ENCODE data around the gene EME1.
A peak's percentile ranks its signal among the peaks of the same experiment; 100 is the strongest.

EME1 gene

GRCh38 chr17:50367401-50367800, 5.6 kb upstream of the EME1 start:
- Histone ChIP-seq H3K9me2 (replicated peaks; ENCODE audit: control insufficient read depth, low read length) (no peaks in the 10 kb centered on the region), H3K27ac (ENCODE audit: low read depth, low read length) (no peak overlapping the region), H3K4me3 (ENCODE audit: low read length) (no peak overlapping the region), H3F3A (ENCODE audit: control insufficient read depth, insufficient read depth) (peaks cover 2% of the 10 kb centered on the region), H3K4me2 (ENCODE audit: low read length) (no peak overlapping the region), H3K79me2 (ENCODE audit: control insufficient read depth, low read length) (peaks cover 21% of the 10 kb centered on the region), H3K36me3 (ENCODE audit: control insufficient read depth, low read length) (peaks cover 65% of the 10 kb centered on the region), H3K4me1 (ENCODE audit: control insufficient read depth, low read length) (peaks cover 13% of the 10 kb centered on the region), H3K9me3 (ENCODE audit: control insufficient read depth, insufficient read depth, low read length) (no peaks in the 10 kb centered on the region), H4K20me1 (ENCODE audit: control insufficient read depth, insufficient read depth, low read depth, low read length) (no peaks in the 10 kb centered on the region), H3K27me3 (ENCODE audit: control insufficient read depth, low read length) (no peaks in the 10 kb centered on the region)
- TF ChIP-seq EZH2phosphoT487 (IDR thresholded peaks at IDR 0.05; ENCODE audit: borderline replicate concordance, low read length) (no peak), CTCF (IDR thresholded peaks at IDR 0.05; ENCODE audit: low read depth, low read length, poor library complexity, severe bottlenecking) (no peak)

- no peaks in the 10 kb centered on the region for H3F3A ChIP-seq (ENCODE audit: control insufficient read depth, insufficient read depth)
- no peak overlapping the region for H3K4me3 ChIP-seq (ENCODE audit: low read length)
- no peaks in the 10 kb centered on the region for H3K27me3 ChIP-seq (ENCODE audit: control insufficient read depth, low read length)
- peaks cover 21% of the 10 kb centered on the region for H3K4me1 ChIP-seq (ENCODE audit: control insufficient read depth, low read length)
- H3K79me2 ChIP-seq (ENCODE audit: control insufficient read depth, low read length) = peaks cover 36% of the 10 kb centered on the region
- peaks cover 75% of the 10 kb centered on the region for H3K36me3 ChIP-seq (ENCODE audit: control insufficient read depth, low read length)
- no peak for TF ChIP-seq CTCF (IDR thresholded peaks at IDR 0.05; ENCODE audit: low read depth, low read length, poor library complexity, severe bottlenecking)
- TF ChIP-seq EZH2phosphoT487 (IDR thresholded peaks at IDR 0.05; ENCODE audit: borderline replicate concordance, low read length) = no peak
- no peak overlapping the region for H3K27ac ChIP-seq (ENCODE audit: low read depth, low read length)
- no peaks in the 10 kb centered on the region for H3K9me2 ChIP-seq (replicated peaks; ENCODE audit: control insufficient read depth, low read length)
- no peaks in the 10 kb centered on the region for H4K20me1 ChIP-seq (ENCODE audit: control insufficient read depth, insufficient read depth, low read depth, low read length)
- no peak overlapping the region for H3K4me2 ChIP-seq (ENCODE audit: low read length)
- no peaks in the 10 kb centered on the region for H3K9me3 ChIP-seq (ENCODE audit: control insufficient read depth, insufficient read depth, low read length)
These were observed 3.0 kb upstream of the EME1 start for GRCh38 chr17:50370052-50370451.

- Histone ChIP-seq H3K79me2 (ENCODE audit: control insufficient read depth, low read length) (peaks cover 36% of the 10 kb centered on the region), H3K4me3 (ENCODE audit: low read length) (peak overlapping the region; percentile 95), H3K27me3 (ENCODE audit: control insufficient read depth, low read length) (no peaks in the 10 kb centered on the region), H3K27ac (ENCODE audit: low read depth, low read length) (no peak overlapping the region), H4K20me1 (ENCODE audit: control insufficient read depth, insufficient read depth, low read depth, low read length) (no peaks in the 10 kb centered on the region), H3K9me3 (ENCODE audit: control insufficient read depth, insufficient read depth, low read length) (no peaks in the 10 kb centered on the region), H3K4me1 (ENCODE audit: control insufficient read depth, low read length) (peaks cover 21% of the 10 kb centered on the region), H3K4me2 (ENCODE audit: low read length) (peak overlapping the region; percentile 95), H3K9me2 (replicated peaks; ENCODE audit: control insufficient read depth, low read length) (no peaks in the 10 kb centered on the region), H3K36me3 (ENCODE audit: control insufficient read depth, low read length) (peaks cover 78% of the 10 kb centered on the region), H3F3A (ENCODE audit: control insufficient read depth, insufficient read depth) (no peaks in the 10 kb centered on the region)
- TF ChIP-seq CTCF (IDR thresholded peaks at IDR 0.05; ENCODE audit: low read depth, low read length, poor library complexity, severe bottlenecking) = no peak
- TF ChIP-seq EZH2phosphoT487 (IDR thresholded peaks at IDR 0.05; ENCODE audit: borderline replicate concordance, low read length) = no peak
These were observed 1.5 kb upstream of the EME1 start for GRCh38 chr17:50371526-50371925.
